Stimulated activated CD4-positive, alpha-beta T cell treated with anti-CD3 and anti-CD28 coated beads, Interleukin-12 subunit alpha, Interleukin-12 subunit beta, amount 100 ng/mL, for 48 hours (primary cell): ENCODE data around the gene TM9SF1.
A peak's percentile ranks its signal among the peaks of the same experiment; 100 is the strongest.
"Not testable (repeated sequence)": the region's sequence is repeated elsewhere in the genome, so short reads cannot be mapped to it uniquely, and the experiment has no call there.

Experiments
- DNase-seq, 3 donors: peaks; one replicate each; pipeline ENCODE4 v3.0.0-alpha.2; 2020; ENCODE audit warnings: low read depth in 2 of 3, low spot score in 1 of 3

Gene TM9SF1

GRCh38 chr14:24226473-24226872 lies 31.2 kb upstream of the TM9SF1 start:
- DNase-seq, result no peak

DNA sequence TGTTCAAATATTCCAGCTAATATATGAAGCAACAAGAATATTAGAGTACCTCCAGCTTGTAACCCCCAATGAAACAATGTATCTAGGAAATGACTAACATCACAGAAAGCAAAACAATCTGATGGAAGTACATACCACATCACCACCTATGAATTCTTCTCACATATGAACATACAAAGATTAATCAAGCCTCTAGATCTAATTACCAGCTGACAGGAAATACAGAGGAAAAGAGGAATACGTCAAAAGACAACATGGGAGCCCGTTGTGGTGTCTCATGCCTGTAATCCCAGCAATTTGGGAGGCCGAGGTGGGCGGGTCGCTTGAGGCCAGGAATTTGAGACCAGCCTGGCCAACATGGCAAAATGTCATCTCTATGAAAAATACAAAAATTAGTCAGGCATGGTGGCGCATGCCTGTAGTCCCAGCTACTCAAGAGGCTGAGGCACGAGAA lies 29.4 kb upstream of the TM9SF1 start:
- no peak for DNase-seq

GRCh38 chr14:24222987-24223386 lies 27.7 kb upstream of the TM9SF1 start:
- not testable (repeated sequence) for DNase-seq

GRCh38 chr14:24219521-24219920 lies 24.3 kb upstream of the TM9SF1 start:
- DNase-seq, result no peak

- no peak for DNase-seq
Observed at GRCh38 chr14:24219080-24219479, 23.8 kb upstream of the TM9SF1 start.

- not testable (repeated sequence) for DNase-seq
Observed at GRCh38 chr14:24216876-24217275, 21.6 kb upstream of the TM9SF1 start.

- no peak for DNase-seq
Observed at GRCh38 chr14:24216345-24216699, 21.1 kb upstream of the TM9SF1 start.

DNA sequence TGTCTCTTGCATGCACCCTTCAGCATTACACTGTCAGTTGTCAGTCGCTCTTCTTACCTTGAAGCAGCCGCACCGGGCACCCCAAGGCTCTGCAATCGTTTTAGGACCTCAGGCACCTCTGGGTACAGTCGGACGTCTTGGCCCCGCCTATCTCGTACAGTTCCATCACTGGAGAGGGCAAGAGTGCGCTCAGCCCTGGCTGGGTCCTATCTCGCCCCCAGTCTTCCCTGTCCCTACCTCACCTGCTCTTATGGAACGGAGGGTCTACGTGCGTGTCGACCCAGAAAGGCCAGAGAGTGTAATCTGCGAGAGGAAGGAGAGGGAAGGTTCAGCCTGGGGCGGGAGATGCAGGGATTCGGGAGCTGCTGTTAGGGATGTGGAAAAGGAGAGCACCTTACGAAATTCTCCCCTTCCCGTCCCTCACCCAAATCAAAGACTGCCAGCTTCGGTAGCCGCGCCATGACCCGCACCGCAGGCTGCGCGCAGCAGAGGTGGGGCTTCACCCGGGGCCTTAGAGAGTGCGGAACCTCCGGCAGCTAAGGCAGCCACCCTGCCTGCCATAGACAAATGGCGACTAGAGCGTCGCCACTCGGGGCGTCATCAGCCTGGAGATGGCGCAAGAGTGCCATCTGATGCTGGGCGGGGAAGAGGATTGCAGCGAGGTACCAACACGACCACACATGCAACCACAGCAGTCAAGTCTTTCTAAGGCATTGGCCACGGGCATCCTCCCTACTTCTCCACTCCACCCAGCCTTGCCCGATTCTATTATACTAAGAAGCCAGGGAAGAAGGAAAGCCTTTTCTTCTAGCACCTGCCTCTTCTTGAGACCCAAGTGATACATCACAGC lies 20.5 kb upstream of the TM9SF1 start, which contains the start of gene MDP1:
MDP1 (minus strand) TSS at position 572 of the 850 bp plus-strand sequence; CDS start at position 461, 111 bp downstream.
- peak; percentile 74 to 77 (median 76) for DNase-seq

DNA sequence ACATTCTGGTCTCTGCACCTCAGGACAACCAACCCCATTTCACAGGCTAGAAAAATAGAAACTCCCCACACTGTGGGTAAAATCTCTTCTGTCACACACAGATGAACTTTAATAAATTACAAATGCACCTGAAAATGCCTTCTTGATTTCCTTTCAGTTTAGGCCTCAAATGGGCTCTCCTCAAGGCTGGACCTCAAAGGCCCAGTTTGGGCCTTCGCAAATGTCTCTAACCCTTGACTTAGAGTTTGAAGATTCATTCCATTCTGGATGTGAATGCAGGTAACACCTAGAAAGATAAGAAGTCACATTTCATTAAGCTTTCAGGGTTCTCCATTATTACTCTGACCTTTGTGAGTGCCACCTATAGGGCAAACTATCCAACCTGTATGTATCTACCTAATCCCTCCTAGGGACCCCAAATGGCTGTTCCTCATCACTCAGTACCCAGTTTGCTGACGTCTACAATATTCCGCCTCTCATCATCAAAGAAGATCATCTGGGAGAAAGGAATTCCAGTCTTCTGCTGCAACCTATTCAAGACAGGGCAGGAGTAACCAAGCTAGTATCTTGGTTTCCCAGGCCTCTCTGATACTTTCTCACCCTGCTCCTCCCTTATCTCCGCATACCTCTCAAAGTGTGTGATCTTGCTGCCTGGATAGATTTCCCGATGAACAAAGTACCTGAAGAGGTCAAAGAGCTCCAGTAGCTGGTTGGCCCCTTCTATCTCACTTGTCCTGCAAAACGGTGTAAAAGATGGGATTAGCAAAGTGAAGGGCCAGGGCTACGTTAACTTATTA lies 18.8 kb upstream of the TM9SF1 start:
- DNase-seq, result no peak

GRCh38 chr14:24212924-24213865 lies 18.0 kb upstream of the TM9SF1 start, which contains the start of gene CHMP4A:
Gene CHMP4A, minus strand, starts transcription at chr14:24213488. Its CDS starts 49 bp downstream, at chr14:24213439.
- DNase-seq, result peak; percentile 94 to 97 (median 97)

GRCh38 chr14:24211311-24211710 lies 16.1 kb upstream of the TM9SF1 start:
- no peak for DNase-seq

- DNase-seq, result no peak
Observed at GRCh38 chr14:24207625-24208024, 12.4 kb upstream of the TM9SF1 start.

- DNase-seq, result no peak
Observed at GRCh38 chr14:24207104-24207551, 11.9 kb upstream of the TM9SF1 start.

DNA sequence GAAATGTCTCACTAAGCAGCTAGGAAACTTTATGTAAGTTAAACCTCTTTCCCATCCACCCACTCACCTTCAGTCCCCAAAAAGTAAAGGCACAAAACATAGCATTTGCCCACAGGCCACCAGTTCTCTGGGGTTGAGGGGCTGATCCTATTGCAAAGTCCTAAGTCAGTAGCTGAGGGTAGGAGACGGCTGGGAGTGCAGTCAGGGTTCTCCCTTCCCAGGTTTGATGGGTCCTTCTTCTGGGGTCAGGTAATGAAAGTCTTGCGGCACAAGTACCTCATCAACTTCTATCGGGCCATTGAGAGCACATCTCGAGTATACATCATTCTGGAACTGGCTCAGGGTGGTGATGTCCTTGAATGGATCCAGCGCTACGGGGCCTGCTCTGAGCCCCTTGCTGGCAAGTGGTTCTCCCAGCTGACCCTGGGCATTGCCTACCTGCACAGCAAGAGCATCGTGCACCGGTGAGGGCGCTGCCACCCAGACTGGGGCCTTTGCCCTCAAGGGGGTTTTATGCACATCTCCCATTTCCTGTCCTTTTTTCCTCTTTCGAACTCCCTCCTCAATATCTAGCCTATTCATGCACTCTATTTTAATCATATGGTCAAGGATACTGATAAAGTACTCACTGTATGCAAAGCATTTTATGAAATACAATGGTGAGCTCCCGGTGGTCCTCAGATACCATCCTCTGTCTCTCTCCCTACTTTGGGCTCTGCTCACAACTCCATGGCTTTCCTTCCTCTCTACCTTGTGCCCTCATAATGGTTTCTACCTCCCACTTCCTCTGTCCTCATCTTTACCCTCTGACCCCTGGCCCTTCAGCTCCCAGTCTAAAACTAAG lies 11.2 kb upstream of the TM9SF1 start:
- DNase-seq, result no peak

GRCh38 chr14:24204163-24205146 lies 9.2 kb upstream of the TM9SF1 start:
- DNase-seq, result no peak

DNA sequence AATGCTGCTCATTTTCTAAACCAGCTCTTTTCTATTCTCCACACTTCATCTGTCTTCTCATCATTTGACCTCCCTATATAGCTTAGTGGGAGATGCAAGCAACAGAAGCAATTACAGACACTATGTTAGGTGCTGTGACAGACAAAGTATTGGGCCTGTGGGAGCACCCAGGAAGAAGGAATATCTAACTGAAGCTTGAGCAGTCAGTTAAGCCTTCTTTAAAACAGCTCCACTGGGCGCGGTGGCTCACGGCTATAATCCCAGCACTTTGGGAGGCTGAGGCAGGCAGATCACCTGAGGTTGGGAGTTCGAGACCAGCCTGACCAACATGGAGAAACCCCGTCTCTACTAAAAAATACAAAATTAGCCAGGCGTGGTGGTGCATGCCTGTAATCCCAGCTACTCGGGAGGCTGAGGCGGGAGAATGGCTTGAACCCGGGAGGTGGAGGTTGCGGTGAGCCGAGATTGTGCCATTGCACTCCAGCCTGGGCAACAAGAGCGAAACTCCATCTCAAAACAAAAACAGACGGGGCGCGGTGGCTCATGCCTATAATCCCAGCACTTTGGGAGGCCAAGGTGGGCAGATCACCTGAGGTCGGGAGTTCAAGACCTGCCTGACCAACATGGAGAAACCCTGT lies 8.1 kb upstream of the TM9SF1 start:
- not testable (repeated sequence) for DNase-seq

- DNase-seq, result not testable (repeated sequence)
Observed at GRCh38 chr14:24202538-24202937, 7.3 kb upstream of the TM9SF1 start.
